NB4 (cell line): ENCODE measurements around the gene GTPBP2.

Experiments used
- MYC ChIP-seq: IDR thresholded peaks from 2 replicates; pipeline ENCODE4 v1.6.1; 2011; ENCODE audit warnings: low read depth, low read length
- POLR2A ChIP-seq: IDR thresholded peaks from 2 replicates; pipeline ENCODE4 v1.6.1; 2011; ENCODE audit warnings: mild to moderate bottlenecking; ENCODE audit not compliant: insufficient read length; ENCODE audit errors: extremely low read depth
- TF ChIP-seq, protein P1 (sequence below): IDR thresholded peaks from one replicate; pipeline ENCODE4 v1.5.1; 2012; ENCODE audit warnings: low read depth, low read length
- TF ChIP-seq, protein P2 (sequence below): IDR thresholded peaks from 2 replicates; pipeline ENCODE4 v1.6.1; 2011; ENCODE audit warnings: low read depth, low read length

DNA sequence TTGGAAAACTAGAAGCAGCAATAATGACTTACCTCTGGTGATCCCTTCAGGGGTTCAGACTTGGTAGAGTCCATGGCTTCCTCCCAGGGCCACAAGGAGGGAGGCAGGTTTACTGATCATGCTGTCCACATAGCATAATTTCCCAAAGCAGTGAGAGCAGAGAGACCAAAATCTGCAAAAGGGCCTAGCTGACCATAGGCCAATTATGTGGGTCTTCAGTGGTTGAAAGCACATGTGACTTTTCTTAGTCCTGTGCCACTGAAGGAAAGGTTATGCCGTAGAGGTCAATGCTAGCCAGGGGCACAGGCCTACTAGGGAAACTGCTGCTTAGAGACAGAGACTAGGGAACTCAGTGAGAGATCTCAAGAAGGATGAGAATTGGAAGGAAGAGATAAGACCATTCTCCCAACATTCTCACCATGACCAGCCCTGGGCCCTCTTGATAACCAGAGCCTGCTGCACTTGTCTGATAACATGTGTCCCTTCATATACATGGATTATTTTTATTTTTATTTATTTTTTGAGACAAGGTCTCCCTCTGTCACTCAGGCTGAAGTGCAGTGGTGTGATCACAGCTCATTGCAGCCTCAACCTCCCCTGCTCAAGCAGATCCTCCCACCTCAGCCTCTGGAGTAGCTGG, 2.0 kb upstream of the GTPBP2 start:
- TF ChIP-seq, protein P1, sequence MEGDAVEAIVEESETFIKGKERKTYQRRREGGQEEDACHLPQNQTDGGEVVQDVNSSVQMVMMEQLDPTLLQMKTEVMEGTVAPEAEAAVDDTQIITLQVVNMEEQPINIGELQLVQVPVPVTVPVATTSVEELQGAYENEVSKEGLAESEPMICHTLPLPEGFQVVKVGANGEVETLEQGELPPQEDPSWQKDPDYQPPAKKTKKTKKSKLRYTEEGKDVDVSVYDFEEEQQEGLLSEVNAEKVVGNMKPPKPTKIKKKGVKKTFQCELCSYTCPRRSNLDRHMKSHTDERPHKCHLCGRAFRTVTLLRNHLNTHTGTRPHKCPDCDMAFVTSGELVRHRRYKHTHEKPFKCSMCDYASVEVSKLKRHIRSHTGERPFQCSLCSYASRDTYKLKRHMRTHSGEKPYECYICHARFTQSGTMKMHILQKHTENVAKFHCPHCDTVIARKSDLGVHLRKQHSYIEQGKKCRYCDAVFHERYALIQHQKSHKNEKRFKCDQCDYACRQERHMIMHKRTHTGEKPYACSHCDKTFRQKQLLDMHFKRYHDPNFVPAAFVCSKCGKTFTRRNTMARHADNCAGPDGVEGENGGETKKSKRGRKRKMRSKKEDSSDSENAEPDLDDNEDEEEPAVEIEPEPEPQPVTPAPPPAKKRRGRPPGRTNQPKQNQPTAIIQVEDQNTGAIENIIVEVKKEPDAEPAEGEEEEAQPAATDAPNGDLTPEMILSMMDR = no peak
- TF ChIP-seq, protein P2, sequence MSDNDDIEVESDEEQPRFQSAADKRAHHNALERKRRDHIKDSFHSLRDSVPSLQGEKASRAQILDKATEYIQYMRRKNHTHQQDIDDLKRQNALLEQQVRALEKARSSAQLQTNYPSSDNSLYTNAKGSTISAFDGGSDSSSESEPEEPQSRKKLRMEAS = peak; percentile 55
- TF ChIP-seq MYC (no peak), POLR2A (no peak)
